NCI-H1092 treated with DMSO at 0.1 percent for 48 hours (cell line): ENCODE measurements around the gene AP1M1.
"Not testable (repeated sequence)": the region's sequence is repeated elsewhere in the genome, so short reads cannot be mapped to it uniquely, and the experiment has no call there.

Source experiments
- DNase-seq: peaks from one replicate; lab custom pipeline; 2025; lab: John Stamatoyannopoulos, UW

The AP1M1 gene

GRCh38 chr19:16197622-16198369, at the start of gene AP1M1:
AP1M1 (plus strand) TSS chr19:16197911; CDS start chr19:16198027, 116 bp downstream.
- peak; percentile 98 for DNase-seq

GRCh38 chr19:16148443-16149229, 49.1 kb upstream of the AP1M1 start:
- no peak for DNase-seq

GRCh38 chr19:16153582-16154336, 44.0 kb upstream of the AP1M1 start:
- no peak for DNase-seq

GRCh38 chr19:16154557-16154956, 43.2 kb upstream of the AP1M1 start:
- no peak for DNase-seq

- DNase-seq = no peak
Measured at GRCh38 chr19:16155128-16155527, 42.6 kb upstream of the AP1M1 start.

GRCh38 chr19:16156904-16157303, 40.8 kb upstream of the AP1M1 start:
- no peak for DNase-seq

GRCh38 chr19:16157601-16158000, 40.1 kb upstream of the AP1M1 start:
- no peak for DNase-seq

- no peak for DNase-seq
Measured at GRCh38 chr19:16159655-16160054, 38.1 kb upstream of the AP1M1 start.

GRCh38 chr19:16160445-16160942, 37.2 kb upstream of the AP1M1 start:
- no peak for DNase-seq

GRCh38 chr19:16160943-16161560, 36.7 kb upstream of the AP1M1 start:
- DNase-seq = no peak

GRCh38 chr19:16161840-16162239, 35.9 kb upstream of the AP1M1 start:
- DNase-seq = no peak

GRCh38 chr19:16164222-16164890, 33.4 kb upstream of the AP1M1 start:
- no peak for DNase-seq

- DNase-seq = no peak
Measured at GRCh38 chr19:16166417-16166816, 31.3 kb upstream of the AP1M1 start.

- no peak for DNase-seq
Measured at GRCh38 chr19:16167055-16167454, 30.7 kb upstream of the AP1M1 start.

- DNase-seq = no peak
Measured at GRCh38 chr19:16168465-16169081, 29.1 kb upstream of the AP1M1 start.

- no peak for DNase-seq
Measured at GRCh38 chr19:16170134-16170533, 27.6 kb upstream of the AP1M1 start.

GRCh38 chr19:16175954-16176353, 21.8 kb upstream of the AP1M1 start:
- no peak for DNase-seq

GRCh38 chr19:16178866-16179265, 18.8 kb upstream of the AP1M1 start:
- DNase-seq = not testable (repeated sequence)

- DNase-seq = no peak
Measured at GRCh38 chr19:16180611-16181010, 17.1 kb upstream of the AP1M1 start.

GRCh38 chr19:16184665-16185122, 13.0 kb upstream of the AP1M1 start:
- DNase-seq = no peak
